GM13976 (cell line): ENCODE measurements around the gene EME1.

Source experiments
- DNase-seq: peaks from one replicate; pipeline ENCODE4 v3.0.0; 2012; ENCODE audit warnings: low spot score
- in situ Hi-C: fragments of 300-500 bp; cut with MboI; formaldehyde crosslinking; loops from one replicate; pipeline ENCODE4 v1.12.0; 2022; ENCODE audit warnings: low sequenced_read_pairs, mixed read lengths, inconsistent platforms; ENCODE audit not compliant: unreplicated experiment
- TF ChIP-seq, protein P1 (sequence below): IDR thresholded peaks from 2 replicates; pipeline ENCODE4 v1.5.1; 2012; ENCODE audit warnings: borderline replicate concordance, mild to moderate bottlenecking; ENCODE audit not compliant: insufficient read depth; ENCODE audit errors: extremely low read depth, missing control alignments, control extremely low read depth

EME1 gene

GRCh38 chr17:50363217-50364060 is 9.6 kb upstream of the EME1 start:
- DNase-seq: no peak
- TF ChIP-seq, protein P1, sequence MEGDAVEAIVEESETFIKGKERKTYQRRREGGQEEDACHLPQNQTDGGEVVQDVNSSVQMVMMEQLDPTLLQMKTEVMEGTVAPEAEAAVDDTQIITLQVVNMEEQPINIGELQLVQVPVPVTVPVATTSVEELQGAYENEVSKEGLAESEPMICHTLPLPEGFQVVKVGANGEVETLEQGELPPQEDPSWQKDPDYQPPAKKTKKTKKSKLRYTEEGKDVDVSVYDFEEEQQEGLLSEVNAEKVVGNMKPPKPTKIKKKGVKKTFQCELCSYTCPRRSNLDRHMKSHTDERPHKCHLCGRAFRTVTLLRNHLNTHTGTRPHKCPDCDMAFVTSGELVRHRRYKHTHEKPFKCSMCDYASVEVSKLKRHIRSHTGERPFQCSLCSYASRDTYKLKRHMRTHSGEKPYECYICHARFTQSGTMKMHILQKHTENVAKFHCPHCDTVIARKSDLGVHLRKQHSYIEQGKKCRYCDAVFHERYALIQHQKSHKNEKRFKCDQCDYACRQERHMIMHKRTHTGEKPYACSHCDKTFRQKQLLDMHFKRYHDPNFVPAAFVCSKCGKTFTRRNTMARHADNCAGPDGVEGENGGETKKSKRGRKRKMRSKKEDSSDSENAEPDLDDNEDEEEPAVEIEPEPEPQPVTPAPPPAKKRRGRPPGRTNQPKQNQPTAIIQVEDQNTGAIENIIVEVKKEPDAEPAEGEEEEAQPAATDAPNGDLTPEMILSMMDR: no peak
- in situ Hi-C loops: no loop called here

- DNase-seq: no peak
- in situ Hi-C loops: no loop called here
- TF ChIP-seq, protein P1: no peak
Measured at GRCh38 chr17:50364061-50364458, 9.0 kb upstream of the EME1 start.

- DNase-seq: no peak
- in situ Hi-C loops: no loop called here
- TF ChIP-seq, protein P1: no peak
Measured at GRCh38 chr17:50364715-50365114, 8.3 kb upstream of the EME1 start.

DNA sequence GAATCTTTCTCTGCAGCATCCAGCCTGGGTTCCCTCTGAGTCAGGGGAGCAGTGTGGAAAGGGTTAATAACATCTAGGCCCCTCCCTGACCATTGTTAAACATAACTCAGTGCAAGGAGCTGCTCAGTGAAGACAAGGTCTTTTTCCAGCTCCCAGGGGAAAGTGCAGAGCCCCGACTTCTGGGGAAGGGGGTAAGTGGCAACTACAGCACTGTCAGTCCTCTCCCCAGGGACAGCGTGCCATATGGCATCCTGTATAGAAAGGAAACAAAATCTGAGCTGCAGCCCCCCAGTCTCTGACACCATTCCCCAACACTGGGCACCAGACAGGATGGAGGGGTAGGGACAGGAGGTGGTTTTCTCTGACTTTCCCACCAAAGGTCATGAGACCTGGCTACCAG is 7.9 kb upstream of the EME1 start:
- TF ChIP-seq, protein P1: no peak
- DNase-seq: no peak
- in situ Hi-C loops: no loop called here

GRCh38 chr17:50365649-50366393 is 7.2 kb upstream of the EME1 start:
- no peak for DNase-seq
- in situ Hi-C loops: no loop called here
- TF ChIP-seq, protein P1: no peak

GRCh38 chr17:50367401-50367800 is 5.6 kb upstream of the EME1 start:
- TF ChIP-seq, protein P1: no peak
- no peak for DNase-seq
- in situ Hi-C loops: no loop called here
